Ectodermal cell (in vitro differentiated cells): ENCODE measurements around the gene EXOC5. TPM values are rescaled to one million over a fixed set of nuclear protein-coding genes. Genes with fewer than 3 reads are reported as not detected.
A peak's percentile ranks its signal among the peaks of the same experiment; 100 is the strongest.

Experiments
- H3K27ac ChIP-seq: 2 replicates; pipeline ENCODE4 v1.7.0; 2013; ENCODE audit warnings: mild to moderate bottlenecking, low read depth, low read length; ENCODE audit not compliant: insufficient read depth, poor library complexity, severe bottlenecking
- H3K27me3 ChIP-seq: 2 replicates; pipeline ENCODE4 v1.7.0; 2013; ENCODE audit warnings: mild to moderate bottlenecking, low read length; ENCODE audit not compliant: insufficient read depth, control insufficient read depth, poor library complexity, severe bottlenecking
- H3K36me3 ChIP-seq: one replicate; pipeline ENCODE4 v1.7.0; 2013; ENCODE audit warnings: low read length; ENCODE audit not compliant: control insufficient read depth, insufficient read depth
- H3K4me1 ChIP-seq: one replicate; pipeline ENCODE4 v1.7.0; 2013; ENCODE audit warnings: low read length; ENCODE audit not compliant: control insufficient read depth, insufficient read depth
- H3K4me3 ChIP-seq: 2 replicates; pipeline ENCODE4 v1.7.0; 2013; ENCODE audit warnings: low read depth, low read length, control low read depth; ENCODE audit not compliant: insufficient read depth
- H3K9me3 ChIP-seq: 2 replicates; pipeline ENCODE4 v1.7.0; 2013; ENCODE audit warnings: mild to moderate bottlenecking, low read length, moderate library complexity; ENCODE audit not compliant: control insufficient read depth
- WGBS, 2 experiments: methylation state at CpG; one replicate each; pipeline ENCODE4 v1.1.7; 2013; ENCODE audit warnings: missing lambda C conversion rate in 2 of 2; 5-methylcytosine and 5-hydroxymethylcytosine counted together
- polyA plus RNA-seq, 4 experiments: library from polyadenylated mRNA; stranded (reverse); fragments of 50-300 nt; gene quantifications; one replicate each; pipeline ENCODE4 v1.2.3, GENCODE V29; 2013

The EXOC5 gene, protein sequence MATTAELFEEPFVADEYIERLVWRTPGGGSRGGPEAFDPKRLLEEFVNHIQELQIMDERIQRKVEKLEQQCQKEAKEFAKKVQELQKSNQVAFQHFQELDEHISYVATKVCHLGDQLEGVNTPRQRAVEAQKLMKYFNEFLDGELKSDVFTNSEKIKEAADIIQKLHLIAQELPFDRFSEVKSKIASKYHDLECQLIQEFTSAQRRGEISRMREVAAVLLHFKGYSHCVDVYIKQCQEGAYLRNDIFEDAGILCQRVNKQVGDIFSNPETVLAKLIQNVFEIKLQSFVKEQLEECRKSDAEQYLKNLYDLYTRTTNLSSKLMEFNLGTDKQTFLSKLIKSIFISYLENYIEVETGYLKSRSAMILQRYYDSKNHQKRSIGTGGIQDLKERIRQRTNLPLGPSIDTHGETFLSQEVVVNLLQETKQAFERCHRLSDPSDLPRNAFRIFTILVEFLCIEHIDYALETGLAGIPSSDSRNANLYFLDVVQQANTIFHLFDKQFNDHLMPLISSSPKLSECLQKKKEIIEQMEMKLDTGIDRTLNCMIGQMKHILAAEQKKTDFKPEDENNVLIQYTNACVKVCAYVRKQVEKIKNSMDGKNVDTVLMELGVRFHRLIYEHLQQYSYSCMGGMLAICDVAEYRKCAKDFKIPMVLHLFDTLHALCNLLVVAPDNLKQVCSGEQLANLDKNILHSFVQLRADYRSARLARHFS
- 162 TPM for polyA plus RNA-seq (2013, experiment 1 of 4)
- 186 TPM for polyA plus RNA-seq (2013, experiment 2 of 4)
- polyA plus RNA-seq (2013, experiment 3 of 4) = 123 TPM
- polyA plus RNA-seq (2013, experiment 4 of 4) = 153 TPM

DNA sequence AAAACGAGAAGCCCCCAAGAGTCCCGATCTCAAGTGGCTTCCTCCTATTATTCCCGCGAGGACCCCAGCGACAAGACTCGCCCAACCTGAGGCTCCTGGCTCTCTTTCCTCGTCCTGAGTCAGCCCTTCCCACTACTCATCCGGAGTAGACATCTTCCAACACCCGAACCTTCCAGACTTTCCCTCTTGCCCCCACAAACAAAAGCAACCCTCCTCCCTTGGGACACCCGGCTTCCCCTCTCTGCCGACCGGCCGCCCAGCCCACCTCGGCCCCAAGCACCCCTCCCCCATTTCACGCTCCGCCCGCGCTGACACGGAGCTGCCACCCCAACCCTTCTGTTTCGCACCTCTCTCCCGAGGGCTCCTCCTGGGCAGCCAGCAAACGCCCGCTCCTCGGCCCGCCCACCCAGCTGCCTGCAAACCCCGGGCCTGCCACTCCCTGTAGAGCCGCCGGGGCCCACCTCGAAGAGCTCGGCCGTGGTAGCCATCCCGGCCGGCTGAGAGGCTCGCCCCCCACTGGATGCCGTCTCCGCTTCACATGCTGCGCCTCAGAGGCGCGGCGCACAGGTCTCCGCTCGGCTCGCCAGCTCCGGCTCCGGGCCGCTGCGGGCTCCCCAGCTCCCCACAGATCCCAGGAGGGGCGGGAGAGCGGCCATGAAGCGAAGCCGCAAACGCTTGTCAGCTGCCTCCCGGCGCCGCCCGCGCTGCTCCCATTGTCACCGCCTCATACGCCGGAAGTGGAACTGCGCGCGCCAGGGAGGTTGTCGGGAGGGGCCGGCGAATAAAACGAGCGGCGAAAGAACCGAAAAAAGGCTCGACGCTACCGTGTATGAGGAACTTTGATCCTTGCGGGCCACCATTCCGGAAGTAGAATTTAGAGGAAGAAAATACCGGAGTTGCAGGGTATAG lies at the start of gene EXOC5, which contains the start of gene AP5M1:
TSS of gene EXOC5 (minus strand) at position 745 of the 909 bp plus-strand sequence. CDS start at position 488, 257 bp downstream.
TSS of gene AP5M1 (plus strand) at position 811 of the 909 bp plus-strand sequence. CDS start 344 bp downstream, outside the sequence.
- peak within 1 kb of the TSS; percentile 99 for H3K4me3 ChIP-seq
- H3K27ac ChIP-seq = peak within 1 kb of the TSS; percentile 90
- WGBS, 2 experiments = 0% methylated on average over 76 of the region's 76 CpGs
- no peaks in the 10 kb centered on the region for H3K27me3 ChIP-seq
- no peaks in the 10 kb centered on the region for H3K9me3 ChIP-seq
- H3K4me1 ChIP-seq = peaks cover 12% of the 10 kb centered on the region
- H3K36me3 ChIP-seq = no peaks in the 10 kb centered on the region

DNA sequence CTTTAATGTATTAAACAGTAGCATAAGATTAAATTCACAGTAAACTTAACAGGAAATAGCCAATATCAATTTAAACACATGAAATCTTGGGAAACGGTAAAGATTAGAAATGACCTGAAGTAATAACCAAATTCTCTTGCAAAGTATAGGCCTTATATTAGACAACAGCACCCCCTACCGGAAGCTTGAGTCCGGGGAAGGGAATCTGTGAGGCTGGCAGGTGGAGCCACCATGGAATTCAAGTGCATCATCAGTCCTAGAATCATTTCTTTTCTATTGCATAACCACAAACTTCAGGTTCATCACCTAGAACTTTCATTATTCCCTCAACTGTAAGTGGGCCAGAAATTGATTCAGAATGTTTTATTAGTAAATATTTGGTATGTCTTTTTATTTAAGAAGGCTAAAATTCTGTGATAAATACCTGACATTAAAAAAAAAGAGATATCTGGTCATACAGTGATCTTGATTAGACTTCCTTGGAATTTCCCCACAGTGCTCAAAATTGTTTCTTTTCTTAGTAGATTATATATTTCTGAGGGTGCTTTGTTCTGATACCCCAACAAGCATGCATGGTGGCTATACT lies 48.6 kb upstream of the EXOC5 start:
- H3K27ac ChIP-seq = no peak overlapping the region
- peaks cover 7% of the 10 kb centered on the region for H3K4me1 ChIP-seq
- 24 to 33% methylated on average over 3 of the region's 3 CpGs for WGBS, 2 experiments
- H3K36me3 ChIP-seq = no peaks in the 10 kb centered on the region
- H3K27me3 ChIP-seq = no peaks in the 10 kb centered on the region
- no peak overlapping the region for H3K4me3 ChIP-seq
- H3K9me3 ChIP-seq = no peaks in the 10 kb centered on the region

DNA sequence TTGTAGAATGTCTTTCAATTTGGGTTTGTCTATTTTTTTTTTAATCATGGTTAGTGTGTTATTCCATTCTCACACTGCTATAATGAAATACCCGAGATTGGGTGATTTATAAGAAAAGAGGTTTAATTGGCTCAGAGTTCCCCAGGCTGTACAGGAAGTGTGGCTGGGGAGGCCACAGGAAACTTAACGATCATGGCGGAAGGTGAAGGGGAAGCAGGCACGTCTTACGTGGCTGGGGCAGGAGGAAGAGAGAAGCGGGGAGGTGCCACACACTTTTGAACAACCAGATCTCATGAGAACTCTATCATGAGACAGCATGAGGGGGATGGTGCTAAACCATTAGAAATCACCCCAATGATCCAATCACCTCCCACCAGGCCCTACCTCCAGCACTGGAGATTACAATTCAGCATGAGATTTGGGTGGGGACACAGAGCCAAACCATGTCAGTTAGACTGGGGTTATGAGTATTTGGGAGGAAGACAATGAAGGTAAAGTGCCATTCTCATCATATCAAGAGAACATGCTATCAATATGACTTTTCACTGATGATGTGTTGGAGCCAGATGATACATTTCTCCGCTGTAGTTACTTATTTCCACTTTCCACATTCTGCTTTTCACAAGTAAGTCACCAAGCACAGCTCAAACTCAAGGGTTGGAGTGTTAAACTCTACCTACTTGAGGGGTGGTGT lies 45.8 kb upstream of the EXOC5 start:
- Histone ChIP-seq H3K9me3 (no peaks in the 10 kb centered on the region), H3K36me3 (no peaks in the 10 kb centered on the region), H3K27me3 (no peaks in the 10 kb centered on the region), H3K4me1 (peaks cover under 1% of the 10 kb centered on the region), H3K27ac (no peak overlapping the region), H3K4me3 (no peak overlapping the region)
- 79 to 85% methylated on average over 7 of the region's 7 CpGs for WGBS, 2 experiments

DNA sequence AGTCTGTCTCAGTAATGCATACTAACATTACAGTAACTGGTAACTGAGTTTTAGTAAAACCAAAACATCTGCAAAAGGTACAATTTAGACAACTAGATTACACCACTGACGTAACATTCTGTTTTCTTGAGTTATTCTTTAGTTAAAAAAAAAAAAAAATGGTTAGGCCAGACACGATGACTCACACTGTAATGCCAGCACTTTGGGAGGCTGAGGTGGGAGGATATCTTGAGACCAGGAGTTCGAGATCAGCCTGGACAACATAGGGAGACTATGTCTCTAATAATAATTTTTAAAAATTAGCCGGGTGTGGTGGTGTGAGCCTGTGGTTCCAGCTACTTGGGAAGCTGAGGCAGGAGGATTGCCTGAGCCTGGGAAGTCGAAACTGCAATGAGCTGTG lies 34.2 kb upstream of the EXOC5 start:
- Histone ChIP-seq H3K4me1 (no peaks in the 10 kb centered on the region), H3K4me3 (no peak overlapping the region), H3K27me3 (no peaks in the 10 kb centered on the region), H3K36me3 (no peaks in the 10 kb centered on the region), H3K9me3 (no peaks in the 10 kb centered on the region), H3K27ac (no peak overlapping the region)
- 92 to 94% methylated on average over 5 of the region's 5 CpGs for WGBS, 2 experiments

DNA sequence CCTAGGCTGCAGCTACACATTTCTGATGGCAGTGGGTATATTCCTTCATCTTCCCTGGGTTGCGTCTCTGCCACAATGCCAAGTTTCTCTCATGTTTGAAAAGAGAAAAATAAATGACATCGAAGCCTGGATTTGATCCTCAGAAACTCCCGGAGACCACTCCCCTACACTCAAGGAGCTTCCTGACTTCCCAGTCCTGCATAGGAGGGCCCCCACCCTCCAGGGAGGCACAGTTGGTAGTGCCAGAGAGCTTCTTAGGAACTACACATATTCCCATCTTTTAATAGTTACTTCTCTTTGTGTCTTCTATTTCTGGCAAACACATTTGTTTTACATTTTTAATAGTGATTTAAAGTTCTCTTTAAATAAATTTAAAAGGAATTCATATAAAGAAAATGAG lies 30.8 kb upstream of the EXOC5 start:
- H3K27ac ChIP-seq = no peak overlapping the region
- H3K9me3 ChIP-seq = no peaks in the 10 kb centered on the region
- H3K4me3 ChIP-seq = no peak overlapping the region
- H3K27me3 ChIP-seq = no peaks in the 10 kb centered on the region
- no peaks in the 10 kb centered on the region for H3K36me3 ChIP-seq
- WGBS, 2 experiments = 82 to 96% methylated on average over 3 of the region's 3 CpGs
- no peaks in the 10 kb centered on the region for H3K4me1 ChIP-seq

DNA sequence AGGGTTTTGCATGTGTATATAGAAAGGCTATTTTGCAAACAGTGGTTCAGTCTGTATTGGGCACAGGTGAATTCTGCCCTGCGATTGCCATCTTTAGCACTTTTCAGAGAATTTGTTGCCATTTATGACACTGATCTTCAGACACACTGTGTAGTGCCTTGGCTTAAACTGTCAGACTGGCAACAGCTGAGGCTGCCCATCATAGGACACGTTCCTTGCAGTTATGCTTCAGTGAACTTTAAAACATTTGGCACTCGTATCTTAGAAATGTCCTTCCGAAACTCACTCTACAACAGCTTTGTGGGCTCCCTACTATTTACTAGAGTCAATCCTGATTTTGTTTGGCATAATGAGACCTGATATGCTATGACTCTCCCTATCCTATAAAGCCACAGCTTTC lies 29.1 kb upstream of the EXOC5 start:
- Histone ChIP-seq H3K36me3 (no peaks in the 10 kb centered on the region), H3K4me3 (no peak overlapping the region), H3K9me3 (no peaks in the 10 kb centered on the region), H3K27ac (no peak overlapping the region), H3K4me1 (peaks cover 2% of the 10 kb centered on the region), H3K27me3 (no peaks in the 10 kb centered on the region)
- 83 to 94% methylated on average over 4 of the region's 4 CpGs for WGBS, 2 experiments

DNA sequence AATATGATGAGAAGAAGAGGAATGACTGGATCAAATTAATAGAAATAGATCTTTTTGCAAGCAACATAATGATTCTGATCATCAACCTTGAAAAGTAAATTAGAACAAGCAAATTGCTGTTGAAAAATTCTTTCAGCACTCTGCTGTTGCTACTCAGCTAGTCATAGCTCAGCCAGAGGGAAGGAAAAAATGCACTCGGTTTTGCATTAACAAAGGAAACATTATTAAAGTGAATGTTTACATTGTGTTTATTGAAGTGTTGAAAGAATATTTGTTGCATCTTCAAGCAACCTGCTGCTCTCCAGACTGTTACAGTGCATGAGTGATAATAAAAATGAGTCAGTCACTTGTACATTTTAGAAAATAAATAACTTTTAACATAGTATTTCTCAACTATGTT lies 26.5 kb upstream of the EXOC5 start:
- no peaks in the 10 kb centered on the region for H3K9me3 ChIP-seq
- H3K27ac ChIP-seq = no peak overlapping the region
- H3K4me1 ChIP-seq = peaks cover 14% of the 10 kb centered on the region
- no peaks in the 10 kb centered on the region for H3K27me3 ChIP-seq
- H3K36me3 ChIP-seq = no peaks in the 10 kb centered on the region
- WGBS, 2 experiments = 73 to 77% methylated on average over 1 of the region's 1 CpG
- H3K4me3 ChIP-seq = no peak overlapping the region

DNA sequence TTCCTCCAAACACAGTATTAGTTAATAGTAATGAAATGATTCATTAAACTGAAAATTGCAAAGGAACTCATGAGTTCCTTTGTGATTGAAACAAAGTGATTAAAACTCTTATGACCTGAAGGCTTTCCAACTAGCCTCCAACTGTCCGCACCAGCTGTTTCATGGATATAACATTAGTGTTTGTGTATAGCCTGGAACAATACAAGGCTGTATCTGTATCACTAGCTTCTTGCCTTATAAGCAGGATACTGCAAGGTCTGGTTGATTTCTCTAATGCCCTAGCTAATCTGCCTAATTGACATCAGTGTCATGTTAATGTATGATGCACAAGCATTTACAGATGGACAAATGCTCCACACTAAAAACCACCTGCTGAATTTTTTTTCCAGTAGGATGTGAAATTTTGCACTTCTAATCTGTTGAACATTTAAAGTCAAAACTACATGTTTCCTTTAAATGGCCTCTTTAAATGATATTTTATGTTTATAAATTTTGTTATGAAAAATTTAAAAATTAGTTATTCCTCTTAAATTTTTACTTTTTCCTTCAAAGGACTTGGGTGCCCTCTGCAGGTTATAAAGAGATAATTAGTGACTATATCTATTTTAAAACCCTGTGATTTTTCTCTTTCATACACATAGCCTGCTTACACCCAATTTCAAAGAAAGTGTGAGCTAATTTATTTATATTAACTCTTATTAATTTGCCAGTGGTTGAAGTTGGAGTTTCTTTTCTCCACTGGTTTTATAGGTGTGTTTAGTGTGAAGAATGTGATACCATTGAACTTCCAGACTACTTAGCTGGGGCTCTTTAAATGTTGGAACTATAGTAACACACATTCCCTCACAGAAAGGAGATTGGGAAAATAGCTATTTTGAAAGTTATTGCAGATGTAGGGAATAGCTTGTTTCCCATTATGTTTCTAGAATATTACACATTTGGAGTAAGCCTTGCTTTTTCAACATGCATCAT lies 25.4 kb upstream of the EXOC5 start:
- WGBS, 2 experiments = 100% methylated on average over 1 of the region's 1 CpG
- no peaks in the 10 kb centered on the region for H3K36me3 ChIP-seq
- H3K4me3 ChIP-seq = no peak overlapping the region
- no peaks in the 10 kb centered on the region for H3K27me3 ChIP-seq
- H3K9me3 ChIP-seq = no peaks in the 10 kb centered on the region
- peaks cover 23% of the 10 kb centered on the region for H3K4me1 ChIP-seq
- H3K27ac ChIP-seq = no peak overlapping the region
